ENCODE results near the gene CAMTA1. TPM values are rescaled to one million over a fixed set of nuclear protein-coding genes. Genes with fewer than 3 reads are reported as not detected.

The CAMTA1 gene
- total RNA-seq, 1 donor = 71.6 TPM

Other genes starting within 250 kb of the CAMTA1 start
- 73.4 TPM for gene NOL9, start 230.9 kb upstream of the CAMTA1 start, total RNA-seq
- gene TAS1R1, start 230.1 kb upstream of the CAMTA1 start, total RNA-seq = 0.10 TPM
- 13.1 TPM for gene ZBTB48, start 205.5 kb upstream of the CAMTA1 start, total RNA-seq
- 57.4 TPM for gene KLHL21, start 182.6 kb upstream of the CAMTA1 start, total RNA-seq
- gene PHF13, start 171.7 kb upstream of the CAMTA1 start, total RNA-seq = 4.7 TPM
- gene THAP3, start 160.6 kb upstream of the CAMTA1 start, total RNA-seq = 7.6 TPM
- 17.3 TPM for gene DNAJC11, start 83.6 kb upstream of the CAMTA1 start, total RNA-seq